Upper lobe of left lung (tissue), 6 donors: ENCODE measurements around the gene MCM7. TPM values are rescaled to one million over a fixed set of nuclear protein-coding genes. Genes with fewer than 3 reads are reported as not detected.

ENCODE experiments used
- ATAC-seq, 2 donors: fragments of 200-7000 bp; cut with Tn5 transposase; one replicate each; pipeline ENCODE4 v1.9.1; 2022; ENCODE audit warnings: mild to moderate bottlenecking in 2 of 2, moderate library complexity in 2 of 2; ENCODE audit not compliant: low FRiP score in 2 of 2
- DNase-seq, 2 donors: peaks; one replicate each; pipeline ENCODE4 v3.0.0-alpha.2; 2019 to 2020
- H3K27ac ChIP-seq, 4 donors: fragments of 200-600 bp; sonication (generic); one replicate each; pipeline ENCODE4 v1.5.1; 2016 to 2019
- H3K27me3 ChIP-seq, 4 donors: fragments of 200-600 bp; sonication (generic); one replicate each; pipeline ENCODE4 v1.5.1; 2017 to 2019
- H3K36me3 ChIP-seq, 4 donors: fragments of 200-600 bp; sonication (generic); one replicate each; pipeline ENCODE4 v1.5.1; 2016 to 2019
- H3K4me1 ChIP-seq, 4 donors: fragments of 200-600 bp; sonication (generic); one replicate each; pipeline ENCODE4 v1.5.1; 2018 to 2019
- H3K4me3 ChIP-seq, 4 donors: fragments of 200-600 bp; sonication (generic); one replicate each; pipeline ENCODE4 v1.5.1; 2017 to 2019; ENCODE audit warnings: mild to moderate bottlenecking in 2 of 4, moderate library complexity in 1 of 4
- H3K9me3 ChIP-seq, 4 donors: fragments of 200-600 bp; sonication (generic); one replicate each; pipeline ENCODE4 v1.5.1; 2018 to 2019
- CTCF ChIP-seq, 6 experiments: fragments of 450-650 bp in 4 of 6; fragments of 200-600 bp in 2 of 6; sonication (generic) in 2 of 6; IDR thresholded peaks; one replicate each; pipeline ENCODE4 v1.5.1; 2016 to 2019; ENCODE audit warnings: antibody characterized with exemption in 6 of 6
- EP300 ChIP-seq, 4 donors: sonication (generic); formaldehyde crosslinking; IDR thresholded peaks; one replicate each; pipeline ENCODE4 v1.5.1; 2017; ENCODE audit warnings: antibody characterized with exemption in 4 of 4, control low read depth in 2 of 4
- POLR2A ChIP-seq, 4 donors: fragments of 450-650 bp; IDR thresholded peaks; one replicate each; pipeline ENCODE4 v1.5.1; 2016 to 2017; ENCODE audit warnings: antibody characterized with exemption in 4 of 4, mild to moderate bottlenecking in 2 of 4
- POLR2AphosphoS5 ChIP-seq, 2 donors: sonication (generic); formaldehyde crosslinking; IDR thresholded peaks; one replicate each; pipeline ENCODE4 v1.5.1; 2017; ENCODE audit warnings: antibody characterized with exemption in 2 of 2
- WGBS, 2 donors: methylation state at CpG; one replicate each; pipeline ENCODE4 v1.1.5; 2017 to 2018; 5-methylcytosine and 5-hydroxymethylcytosine counted together
- total RNA-seq, 6 donors: library from RNA; depleted of rRNA in 4 of 6; stranded (reverse); fragments of >200 nt in 4 of 6; gene quantifications; one replicate each; pipeline versions ENCODE4 v1.1.0 to v1.2.1, GENCODE V29; 2016 to 2021
- donor health status: DM: no; HTN: no; CAD: no; lungs with moderate emphysema.
- donor health status: DM: no; HTN: yes; CAD: no; lungs with severe emphysema.

Gene MCM7
- total RNA-seq, 6 donors from 2014 or later, result 29.3 to 78.6 (median 44.1) TPM

DNA sequence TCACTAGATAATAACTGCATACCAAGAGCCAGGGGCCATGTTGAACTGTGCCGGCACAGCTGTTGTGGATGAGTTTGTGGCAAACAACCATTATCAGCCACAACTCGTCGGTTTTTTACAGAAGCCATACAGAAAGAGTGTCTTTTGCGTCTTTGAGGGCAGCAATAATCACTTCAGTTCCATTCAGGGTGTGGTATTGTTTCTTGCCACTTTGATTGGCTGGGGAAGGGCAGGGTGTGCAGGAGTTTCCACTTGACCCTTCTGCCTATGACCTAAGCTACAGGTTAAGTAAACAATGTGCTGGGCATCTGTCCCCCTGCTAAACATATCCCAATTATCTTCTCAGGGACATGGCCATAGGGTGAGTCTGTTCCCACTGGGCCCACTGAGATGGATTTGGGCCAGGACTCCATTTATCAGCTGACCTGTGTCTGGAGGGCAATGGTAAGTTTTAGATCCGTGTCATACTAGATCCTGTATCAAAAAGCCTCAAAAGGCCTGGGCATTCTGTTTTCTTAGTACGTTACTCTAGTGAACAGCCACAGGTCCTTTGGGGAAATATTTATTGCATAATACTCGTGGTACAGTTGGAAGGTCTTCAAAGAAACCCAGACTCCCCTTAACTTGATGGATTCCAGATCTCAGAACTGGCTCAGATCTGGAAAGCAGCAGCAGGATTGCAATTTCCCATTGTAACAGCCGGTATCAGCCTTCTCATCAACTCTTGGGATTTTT, 35.6 kb downstream of the MCM7 start:
- DNase-seq, result no peak

GRCh38 chr7:100064162-100064561, 37.0 kb downstream of the MCM7 start:
- 88 to 90% methylated on average over 9 of the region's 9 CpGs for WGBS, 2 donors
- Histone ChIP-seq H3K4me1 (peaks cover 8 to 21% (median 12%) of the 10 kb centered on the region in 4 donors), H3K36me3 (peaks cover 11 to 61% (median 36%) of the 10 kb centered on the region in 4 donors), H3K4me3 (no peak overlapping the region), H3K9me3 (no peaks in the 10 kb centered on the region), H3K27ac (no peak overlapping the region), H3K27me3 (no peaks in the 10 kb centered on the region)
- ATAC-seq (no peak), DNase-seq (no peak)
- TF ChIP-seq POLR2AphosphoS5 (IDR thresholded peaks at IDR 0.05) (no peak), CTCF (IDR thresholded peaks at IDR 0.05) (no peak), POLR2A (IDR thresholded peaks at IDR 0.05) (no peak), EP300 (IDR thresholded peaks at IDR 0.05) (no peak)

More for the DNA sequence above, 35.6 kb downstream of the MCM7 start:
- Histone ChIP-seq H3K27ac (peak overlapping the region; percentile 1 to 51 (median 32)), H3K36me3 (peaks cover 12 to 61% (median 41%) of the 10 kb centered on the region in 4 donors), H3K27me3 (no peaks in the 10 kb centered on the region), H3K4me3 (no peak overlapping the region), H3K4me1 (peaks cover 8 to 21% (median 12%) of the 10 kb centered on the region in 4 donors), H3K9me3 (peaks cover 4 to 6% (median 5%) of the 10 kb centered on the region in 4 donors)
- WGBS, 2 donors, result 44 to 45% methylated on average over 7 to 8 of the region's 8 CpGs
- ATAC-seq, result peak; percentile 50 to 84
- TF ChIP-seq EP300 (IDR thresholded peaks at IDR 0.05) (no peak), POLR2AphosphoS5 (IDR thresholded peaks at IDR 0.05) (peak in 1 of 2 donors; percentile 15)

- DNase-seq (no peak), ATAC-seq (no peak)
- no peak overlapping the region for H3K27ac ChIP-seq
- no peaks in the 10 kb centered on the region for H3K27me3 ChIP-seq
- H3K4me1 ChIP-seq, result peaks cover 8 to 21% (median 12%) of the 10 kb centered on the region in 4 donors
- no peak overlapping the region for H3K4me3 ChIP-seq
- no peaks in the 10 kb centered on the region for H3K9me3 ChIP-seq
- H3K36me3 ChIP-seq, result peaks cover 12 to 69% (median 34%) of the 10 kb centered on the region in 4 donors
- 91 to 94% methylated on average over 4 of the region's 4 CpGs for WGBS, 2 donors
- TF ChIP-seq POLR2A (IDR thresholded peaks at IDR 0.05), result no peak
- TF ChIP-seq POLR2AphosphoS5 (IDR thresholded peaks at IDR 0.05), result no peak
- no peak for TF ChIP-seq CTCF (IDR thresholded peaks at IDR 0.05)
- TF ChIP-seq EP300 (IDR thresholded peaks at IDR 0.05), result no peak
These were observed 37.8 kb downstream of the MCM7 start for GRCh38 chr7:100063376-100063775.

- 92 to 95% methylated on average over 11 of the region's 11 CpGs for WGBS, 2 donors
- Histone ChIP-seq H3K4me1 (peaks cover 8 to 21% (median 12%) of the 10 kb centered on the region in 4 donors), H3K27me3 (no peaks in the 10 kb centered on the region), H3K4me3 (no peak overlapping the region), H3K9me3 (no peaks in the 10 kb centered on the region), H3K27ac (no peak overlapping the region), H3K36me3 (peaks cover 16 to 73% (median 49%) of the 10 kb centered on the region in 4 donors)
- DNase-seq (no peak), ATAC-seq (no peak)
- TF ChIP-seq POLR2AphosphoS5 (IDR thresholded peaks at IDR 0.05), result no peak
- no peak for TF ChIP-seq POLR2A (IDR thresholded peaks at IDR 0.05)
- TF ChIP-seq CTCF (IDR thresholded peaks at IDR 0.05), result no peak
- no peak for TF ChIP-seq EP300 (IDR thresholded peaks at IDR 0.05)
These were observed 39.5 kb downstream of the MCM7 start for GRCh38 chr7:100061518-100062193.

DNA sequence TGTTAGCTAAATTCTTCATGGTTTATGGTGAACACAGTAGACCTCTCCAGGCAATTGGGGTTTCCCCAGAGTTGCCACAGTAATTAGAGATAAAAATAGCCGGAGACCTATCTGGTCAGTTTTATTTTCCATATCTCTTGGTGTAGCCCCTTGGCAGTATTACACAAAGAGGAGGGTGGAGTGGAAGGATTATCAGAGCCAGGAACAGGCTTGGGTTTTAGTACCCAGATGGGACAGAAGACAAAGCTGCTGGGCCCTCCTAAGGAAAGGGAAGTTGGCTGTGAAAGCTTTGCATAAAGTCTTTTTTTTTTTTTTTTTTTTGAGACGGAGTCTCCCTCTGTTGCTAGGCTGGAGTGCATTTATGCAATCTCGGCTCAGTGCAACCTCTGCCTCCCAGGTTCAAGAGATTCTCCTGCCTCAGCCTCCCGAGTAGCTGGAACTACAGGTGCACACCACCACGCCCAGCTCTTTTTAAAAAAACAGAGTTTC, 41.9 kb downstream of the MCM7 start:
- WGBS, 2 donors, result 84 to 87% methylated on average over 5 of the region's 5 CpGs
- no peak for ATAC-seq
- peaks cover 12 to 65% (median 45%) of the 10 kb centered on the region in 4 donors for H3K36me3 ChIP-seq

More for the DNA sequence above, 41.9 kb downstream of the MCM7 start:
- Histone ChIP-seq H3K9me3 (no peaks in the 10 kb centered on the region), H3K4me1 (no peaks in the 10 kb centered on the region), H3K27me3 (no peaks in the 10 kb centered on the region), H3K27ac (no peak overlapping the region), H3K4me3 (no peak overlapping the region)
- no peak for DNase-seq
- TF ChIP-seq POLR2AphosphoS5 (IDR thresholded peaks at IDR 0.05) (no peak), CTCF (IDR thresholded peaks at IDR 0.05) (no peak)
